Stimulated activated naive CD8-positive, alpha-beta T cell treated with anti-CD3 and anti-CD28 coated beads, Interleukin-15, Interleukin-2, amounts not matched to agents 100 ng/mL and 50 ng/mL, for 24 hours (primary cell): ENCODE results near the gene RUFY1.

Source experiments
- H3K27ac Mint-ChIP-seq: one replicate; pipeline ENCODE4 v1.8.0; 2021; ENCODE audit warnings: mild to moderate bottlenecking, mixed read lengths
- H3K27me3 Mint-ChIP-seq: one replicate; pipeline ENCODE4 v1.8.0; 2021; ENCODE audit warnings: mixed read lengths
- H3K36me3 Mint-ChIP-seq: one replicate; pipeline ENCODE4 v1.8.0; 2021; ENCODE audit warnings: low read depth, mixed read lengths
- H3K4me1 Mint-ChIP-seq: one replicate; pipeline ENCODE4 v1.8.0; 2021; ENCODE audit warnings: low read depth, mixed read lengths
- H3K4me3 Mint-ChIP-seq: one replicate; pipeline ENCODE4 v1.8.0; 2021; ENCODE audit warnings: mild to moderate bottlenecking, mixed read lengths
- H3K9me3 Mint-ChIP-seq: one replicate; pipeline ENCODE4 v1.8.0; 2021; ENCODE audit warnings: mixed read lengths

Gene RUFY1

GRCh38 chr5:179605026-179605833 lies 54.9 kb downstream of the RUFY1 start:
- no peaks in the 10 kb centered on the region for H3K27me3 Mint-ChIP-seq
- H3K36me3 Mint-ChIP-seq, result peaks cover 44% of the 10 kb centered on the region
- peaks cover 14% of the 10 kb centered on the region for H3K4me1 Mint-ChIP-seq
- H3K9me3 Mint-ChIP-seq, result no peaks in the 10 kb centered on the region
- no peak overlapping the region for H3K4me3 Mint-ChIP-seq
- H3K27ac Mint-ChIP-seq, result peak overlapping the region; percentile 2

DNA sequence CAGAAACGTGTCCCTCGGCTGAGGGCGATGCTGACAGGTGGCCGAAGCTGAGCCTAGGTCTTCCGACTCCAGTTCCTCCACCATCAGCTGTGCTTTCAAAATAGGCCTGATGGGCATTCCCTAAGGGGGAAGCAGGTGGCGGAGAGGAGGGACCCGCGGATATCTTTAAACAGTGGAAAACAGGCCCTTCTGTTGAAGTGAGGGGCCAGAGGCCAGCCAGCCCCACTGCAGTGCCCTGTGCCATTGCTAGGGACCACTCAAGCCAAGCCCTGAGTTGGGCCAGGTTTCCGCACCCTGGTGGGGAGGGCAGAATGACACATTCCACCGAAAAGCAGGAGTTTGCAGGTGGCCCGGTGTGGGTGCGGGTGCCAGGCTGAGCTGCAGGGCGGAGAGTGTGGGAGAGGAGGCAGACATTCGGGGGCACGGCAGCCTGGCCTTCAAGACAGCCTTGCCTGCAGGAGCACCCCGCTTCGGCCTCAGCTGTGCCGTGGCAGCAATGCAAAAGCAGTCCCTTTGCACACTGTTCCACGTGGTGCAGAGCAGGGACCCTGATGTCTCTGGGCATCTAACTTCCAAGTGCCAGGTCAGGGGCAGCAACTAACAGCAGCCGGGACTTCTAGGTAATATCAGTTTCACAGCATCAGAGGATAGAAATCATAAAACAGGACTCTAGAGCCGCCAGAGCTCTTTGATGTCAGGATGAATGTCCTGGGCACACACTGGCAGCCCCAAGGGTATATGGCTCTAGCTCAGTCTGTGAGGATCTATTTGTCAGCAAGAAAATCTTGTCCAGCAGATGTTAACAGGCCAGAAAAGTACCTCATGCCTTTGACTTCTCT lies 55.9 kb downstream of the RUFY1 start:
- Mint-ChIP-seq H3K27me3 (no peaks in the 10 kb centered on the region), H3K4me1 (peaks cover 19% of the 10 kb centered on the region), H3K4me3 (no peak overlapping the region), H3K27ac (peak overlapping the region; percentile 52), H3K9me3 (no peaks in the 10 kb centered on the region), H3K36me3 (peaks cover 47% of the 10 kb centered on the region)

DNA sequence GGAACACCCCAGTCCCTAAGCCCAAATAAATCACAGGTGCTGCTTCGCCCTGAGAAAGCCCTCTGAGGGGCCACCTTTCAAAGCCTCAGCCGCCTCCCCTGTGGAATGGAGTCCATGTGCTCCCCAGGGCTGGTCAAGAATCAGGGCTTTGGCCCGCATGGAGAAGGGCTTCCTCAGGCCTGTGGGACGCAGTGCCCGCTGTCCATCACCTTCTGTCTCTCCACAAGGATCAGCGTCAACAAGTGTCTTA lies 56.5 kb downstream of the RUFY1 start:
- peaks cover 47% of the 10 kb centered on the region for H3K36me3 Mint-ChIP-seq
- peaks cover 22% of the 10 kb centered on the region for H3K4me1 Mint-ChIP-seq
- no peak overlapping the region for H3K4me3 Mint-ChIP-seq
- no peaks in the 10 kb centered on the region for H3K9me3 Mint-ChIP-seq
- peak overlapping the region; percentile 61 for H3K27ac Mint-ChIP-seq
- H3K27me3 Mint-ChIP-seq, result no peaks in the 10 kb centered on the region

- peaks cover 23% of the 10 kb centered on the region for H3K4me1 Mint-ChIP-seq
- H3K27me3 Mint-ChIP-seq, result no peaks in the 10 kb centered on the region
- no peak overlapping the region for H3K4me3 Mint-ChIP-seq
- H3K36me3 Mint-ChIP-seq, result peaks cover 45% of the 10 kb centered on the region
- no peaks in the 10 kb centered on the region for H3K9me3 Mint-ChIP-seq
- peak overlapping the region; percentile 61 for H3K27ac Mint-ChIP-seq
These were observed 57.0 kb downstream of the RUFY1 start for GRCh38 chr5:179607160-179607931.

DNA sequence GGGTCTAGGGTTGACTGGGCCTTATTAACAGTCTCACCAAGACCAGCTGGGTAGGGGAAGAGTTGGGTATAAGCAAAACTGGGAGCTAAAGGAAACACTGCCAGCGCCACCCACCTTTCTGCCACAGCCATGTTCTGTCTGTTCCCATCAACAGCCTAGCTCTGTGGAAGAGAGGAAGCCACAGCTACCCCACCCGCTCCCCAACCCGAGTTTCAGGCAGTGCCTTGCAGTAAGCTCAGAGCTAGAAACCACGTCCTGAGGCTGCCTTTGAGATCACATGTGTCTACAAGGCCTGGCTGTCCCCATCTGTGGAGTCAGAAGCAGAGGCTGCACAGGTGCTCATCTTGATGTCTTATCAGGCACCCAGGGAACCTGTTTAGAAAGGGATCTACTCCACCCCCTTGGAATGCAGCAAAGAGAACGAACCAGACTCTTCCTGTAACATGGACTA lies 57.8 kb downstream of the RUFY1 start:
- H3K27me3 Mint-ChIP-seq, result no peaks in the 10 kb centered on the region
- H3K4me1 Mint-ChIP-seq, result peaks cover 27% of the 10 kb centered on the region
- peaks cover 49% of the 10 kb centered on the region for H3K36me3 Mint-ChIP-seq
- peak overlapping the region; percentile 68 for H3K27ac Mint-ChIP-seq
- H3K9me3 Mint-ChIP-seq, result no peaks in the 10 kb centered on the region
- H3K4me3 Mint-ChIP-seq, result no peak overlapping the region

DNA sequence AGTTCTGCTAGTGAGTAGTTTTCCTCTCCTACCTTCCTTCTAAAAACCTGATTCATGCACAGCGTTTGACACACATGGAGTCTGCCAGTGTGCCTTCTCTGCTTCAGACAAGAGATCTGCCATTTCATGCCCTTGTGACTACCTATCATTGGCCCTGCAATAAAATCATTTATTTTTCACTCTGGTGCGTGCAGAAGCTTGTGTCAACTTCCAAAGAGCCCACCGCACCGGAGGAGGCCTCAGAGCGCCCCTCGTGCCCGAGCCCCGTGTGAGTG lies 59.4 kb downstream of the RUFY1 start:
- peaks cover 58% of the 10 kb centered on the region for H3K36me3 Mint-ChIP-seq
- H3K27ac Mint-ChIP-seq, result peak overlapping the region; percentile 29
- H3K4me3 Mint-ChIP-seq, result no peak overlapping the region
- H3K4me1 Mint-ChIP-seq, result peaks cover 32% of the 10 kb centered on the region
- H3K9me3 Mint-ChIP-seq, result no peaks in the 10 kb centered on the region
- H3K27me3 Mint-ChIP-seq, result no peaks in the 10 kb centered on the region

GRCh38 chr5:179610109-179610902 lies 60.0 kb downstream of the RUFY1 start:
- Mint-ChIP-seq H3K27me3 (no peaks in the 10 kb centered on the region), H3K9me3 (no peaks in the 10 kb centered on the region), H3K4me3 (peak overlapping the region; percentile 5), H3K4me1 (peaks cover 34% of the 10 kb centered on the region), H3K36me3 (peaks cover 61% of the 10 kb centered on the region), H3K27ac (peak overlapping the region; percentile 77)

DNA sequence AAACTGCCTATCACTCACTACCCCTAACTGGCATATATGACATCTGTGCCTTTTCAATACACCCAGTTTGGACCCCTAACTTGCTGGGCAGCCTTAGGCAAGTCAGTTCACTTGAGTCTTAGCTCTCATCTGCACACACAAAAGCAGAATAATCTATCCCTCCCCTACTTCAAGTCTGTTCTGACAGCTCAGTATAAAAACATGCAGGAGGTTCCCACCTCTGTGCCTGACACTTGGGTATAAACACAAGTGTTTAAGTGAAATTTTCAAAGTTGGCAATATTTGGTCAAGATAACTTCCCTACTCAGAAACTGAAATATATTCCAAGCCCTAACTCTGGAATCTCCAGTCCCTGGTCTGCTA lies 60.5 kb downstream of the RUFY1 start:
- Mint-ChIP-seq H3K36me3 (peaks cover 61% of the 10 kb centered on the region), H3K27ac (peak overlapping the region; percentile 77), H3K9me3 (no peaks in the 10 kb centered on the region), H3K4me1 (peaks cover 38% of the 10 kb centered on the region), H3K4me3 (peak overlapping the region; percentile 20), H3K27me3 (no peaks in the 10 kb centered on the region)

- peak overlapping the region; percentile 41 for H3K27ac Mint-ChIP-seq
- H3K36me3 Mint-ChIP-seq, result peaks cover 80% of the 10 kb centered on the region
- peaks cover 58% of the 10 kb centered on the region for H3K4me1 Mint-ChIP-seq
- H3K9me3 Mint-ChIP-seq, result no peaks in the 10 kb centered on the region
- H3K4me3 Mint-ChIP-seq, result peak overlapping the region; percentile 28
- H3K27me3 Mint-ChIP-seq, result no peaks in the 10 kb centered on the region
These were observed 62.5 kb downstream of the RUFY1 start for GRCh38 chr5:179612577-179613459.

GRCh38 chr5:179613460-179614071 lies 63.2 kb downstream of the RUFY1 start:
- Mint-ChIP-seq H3K36me3 (peaks cover 86% of the 10 kb centered on the region), H3K27ac (peak overlapping the region; percentile 82), H3K27me3 (no peaks in the 10 kb centered on the region), H3K4me1 (peaks cover 58% of the 10 kb centered on the region), H3K4me3 (no peak overlapping the region), H3K9me3 (no peaks in the 10 kb centered on the region)

GRCh38 chr5:179614745-179615144 lies 64.4 kb downstream of the RUFY1 start:
- H3K36me3 Mint-ChIP-seq, result peaks cover 91% of the 10 kb centered on the region
- peak overlapping the region; percentile 28 for H3K27ac Mint-ChIP-seq
- H3K4me1 Mint-ChIP-seq, result peaks cover 60% of the 10 kb centered on the region
- H3K4me3 Mint-ChIP-seq, result no peak overlapping the region
- H3K9me3 Mint-ChIP-seq, result no peaks in the 10 kb centered on the region
- no peaks in the 10 kb centered on the region for H3K27me3 Mint-ChIP-seq

GRCh38 chr5:179615203-179615602 lies 64.8 kb downstream of the RUFY1 start:
- Mint-ChIP-seq H3K9me3 (no peaks in the 10 kb centered on the region), H3K27ac (no peak overlapping the region), H3K4me3 (no peak overlapping the region), H3K27me3 (no peaks in the 10 kb centered on the region), H3K4me1 (peaks cover 63% of the 10 kb centered on the region), H3K36me3 (peaks cover 92% of the 10 kb centered on the region)

- Mint-ChIP-seq H3K9me3 (no peaks in the 10 kb centered on the region), H3K4me3 (peak overlapping the region; percentile 1), H3K27ac (peak overlapping the region; percentile 32), H3K36me3 (peaks cover 92% of the 10 kb centered on the region), H3K27me3 (no peaks in the 10 kb centered on the region), H3K4me1 (peaks cover 67% of the 10 kb centered on the region)
These were observed 65.7 kb downstream of the RUFY1 start for GRCh38 chr5:179616002-179616594.
